ENCODE measurements around the gene SH3D21.

The SH3D21 gene

GRCh38 chr1:36306210-36306901, at the start of gene SH3D21:
Gene SH3D21, plus strand, starts transcription at chr1:36306368. Its CDS starts 53 bp downstream, at chr1:36306421.
- peak; percentile 65 for DNase-seq (ENCODE audit: low spot score)

- peak; percentile 70 for DNase-seq (ENCODE audit: low spot score)
Measured at GRCh38 chr1:36256558-36257374, 49.4 kb upstream of the SH3D21 start.

DNA sequence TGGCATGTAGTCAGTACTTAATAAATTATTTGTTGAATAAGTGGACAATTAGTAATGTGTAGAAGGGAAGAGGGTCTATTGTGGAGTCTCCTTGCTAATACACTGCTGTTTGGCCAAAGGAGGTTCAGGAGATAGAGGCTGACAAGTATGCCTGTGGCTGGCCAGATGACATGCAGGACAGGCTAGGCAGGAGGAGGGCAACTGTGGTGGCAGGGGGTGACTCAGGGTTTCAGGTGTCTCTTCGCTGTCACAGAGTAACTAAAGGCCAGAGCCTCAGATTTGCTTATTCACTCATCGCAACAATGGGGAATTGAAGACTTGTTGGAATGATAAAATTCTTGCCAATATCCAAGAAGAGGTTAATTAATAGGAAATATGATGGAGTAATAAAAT, 48.8 kb upstream of the SH3D21 start:
- peak; percentile 73 for DNase-seq (ENCODE audit: low spot score)

- DNase-seq (ENCODE audit: low spot score): no peak
Measured at GRCh38 chr1:36258960-36259344, 47.2 kb upstream of the SH3D21 start.

DNA sequence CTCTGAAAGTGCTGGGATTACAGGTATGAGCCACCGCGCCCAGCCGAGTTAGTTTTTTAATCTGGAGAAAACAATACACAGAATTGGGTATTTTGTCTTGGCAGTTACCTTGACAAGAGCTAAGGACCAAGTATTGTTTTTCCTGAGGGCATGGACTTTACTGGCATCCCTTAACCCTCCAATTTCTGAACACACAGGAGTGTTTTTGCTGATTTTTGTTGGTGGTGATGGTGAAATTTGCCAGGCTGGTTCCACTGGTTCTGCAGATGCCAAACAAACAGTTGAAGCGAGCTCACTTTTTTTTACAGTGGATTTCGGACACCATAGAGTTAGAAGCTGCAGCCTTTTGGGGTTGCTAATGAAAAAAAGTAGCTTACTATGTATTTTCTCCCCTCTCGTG, 37.2 kb upstream of the SH3D21 start:
- DNase-seq (ENCODE audit: low spot score): no peak

- DNase-seq (ENCODE audit: low spot score): no peak
Measured at GRCh38 chr1:36269408-36269838, 36.7 kb upstream of the SH3D21 start.

- DNase-seq (ENCODE audit: low spot score): no peak
Measured at GRCh38 chr1:36273024-36273423, 33.1 kb upstream of the SH3D21 start.

- no peak for DNase-seq (ENCODE audit: low spot score)
Measured at GRCh38 chr1:36274201-36274600, 32.0 kb upstream of the SH3D21 start.

DNA sequence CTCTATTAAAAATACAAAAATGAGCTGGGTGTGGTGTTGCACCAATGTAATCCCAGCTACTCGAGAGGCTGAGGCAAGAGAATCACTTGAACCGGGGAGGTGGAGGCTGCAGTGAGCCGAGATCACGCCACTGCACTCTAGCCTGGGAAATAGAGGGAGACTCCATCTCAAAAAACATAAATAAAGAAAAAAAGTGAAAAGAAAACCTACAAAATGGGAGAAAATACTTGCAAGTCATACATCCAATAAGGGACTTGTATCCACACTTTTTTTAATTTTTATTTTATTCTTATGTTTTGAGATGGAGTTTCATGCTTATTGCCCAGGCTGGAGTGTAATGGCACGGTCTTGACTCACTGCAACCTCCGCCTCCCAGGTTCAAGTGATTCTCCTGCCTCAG, 29.5 kb upstream of the SH3D21 start:
- no peak for DNase-seq (ENCODE audit: low spot score)

DNA sequence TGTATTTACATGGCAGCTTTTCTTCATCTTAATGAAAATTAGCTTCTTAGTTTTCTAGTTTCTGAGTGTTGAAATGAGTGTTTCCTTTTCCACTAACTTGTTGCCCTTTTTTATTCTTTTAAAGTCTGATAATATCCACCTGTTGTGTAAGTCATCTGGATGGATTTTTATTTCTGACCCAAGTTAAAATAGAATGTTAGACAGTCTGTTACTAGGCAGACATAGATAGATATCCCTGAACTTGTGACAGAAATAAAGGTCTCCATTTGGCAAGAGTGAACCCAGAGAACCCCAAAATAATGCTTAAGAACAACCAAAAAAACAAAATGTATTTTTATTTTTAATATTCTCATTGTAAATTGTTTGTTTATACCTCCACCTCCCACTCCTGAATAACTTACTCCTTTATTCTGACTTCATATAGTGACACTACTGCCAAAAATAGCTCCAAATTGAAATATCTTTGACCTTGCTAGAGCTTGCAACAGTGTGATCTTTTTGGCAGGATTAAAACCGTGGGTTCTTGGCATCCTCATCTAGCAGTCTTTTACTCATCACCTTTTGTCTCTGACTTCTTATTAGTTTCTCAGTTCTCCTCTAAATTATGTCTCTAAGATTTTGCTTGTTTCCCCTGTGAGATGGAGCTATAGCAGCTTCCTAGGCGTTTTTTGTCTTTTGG, 26.9 kb upstream of the SH3D21 start:
- no peak for DNase-seq (ENCODE audit: low spot score)

DNA sequence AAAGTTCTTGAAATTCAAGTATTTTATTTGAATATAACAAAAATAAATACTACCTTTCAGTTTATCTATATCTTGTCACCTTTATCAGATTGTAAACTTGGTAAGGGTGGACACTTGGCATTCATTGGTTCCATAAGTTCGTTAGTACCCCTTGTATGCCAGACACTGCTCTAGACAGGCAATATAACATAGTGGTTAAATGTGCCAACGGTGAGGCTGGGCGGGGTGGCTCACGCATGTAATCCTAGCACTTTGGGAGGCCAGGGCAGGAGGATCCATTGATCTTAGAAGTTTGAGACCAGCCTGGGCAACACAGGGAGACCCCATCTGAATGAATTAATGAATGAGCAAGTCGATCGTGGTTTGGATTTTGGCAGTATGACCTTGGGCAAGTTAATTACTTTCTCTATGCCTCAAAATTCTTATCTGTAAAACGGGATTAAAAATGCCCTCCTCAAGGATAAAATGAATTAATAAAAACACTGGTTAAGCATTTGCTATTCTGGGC, 26.3 kb upstream of the SH3D21 start:
- DNase-seq (ENCODE audit: low spot score): no peak

- no peak for DNase-seq (ENCODE audit: low spot score)
Measured at GRCh38 chr1:36284061-36284460, 22.1 kb upstream of the SH3D21 start.

- DNase-seq (ENCODE audit: low spot score): no peak
Measured at GRCh38 chr1:36284517-36284916, 21.7 kb upstream of the SH3D21 start.

DNA sequence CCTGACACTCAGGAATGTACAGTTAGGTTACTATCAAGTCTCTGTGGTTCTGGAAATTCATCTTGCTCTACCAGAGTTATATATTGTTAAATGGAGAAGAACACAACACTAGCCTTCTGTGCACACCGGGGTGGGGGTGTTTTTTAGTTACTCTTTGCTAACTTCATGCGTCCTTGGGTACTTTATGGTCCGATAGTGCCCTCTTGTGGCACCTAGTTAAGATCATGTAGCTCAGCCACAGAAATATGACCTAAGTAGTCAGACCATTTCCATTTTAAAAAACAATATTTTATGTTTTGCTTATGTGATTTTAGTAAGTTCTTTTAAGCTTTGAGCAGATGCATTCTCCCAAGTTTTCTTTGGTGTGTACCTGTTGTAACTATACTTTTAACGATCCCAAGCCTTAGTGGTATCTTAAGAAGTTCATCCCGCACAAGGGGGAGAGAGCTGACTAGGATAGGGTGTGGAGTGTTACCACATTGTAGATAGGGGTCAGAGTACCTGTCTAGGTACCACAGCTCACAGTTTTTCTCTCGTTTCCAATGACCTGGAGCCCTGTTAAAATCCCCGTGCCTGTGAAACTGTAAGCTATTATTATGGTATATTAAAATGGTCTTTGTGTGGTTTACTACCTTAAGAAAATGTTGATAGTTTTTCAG, 20.6 kb upstream of the SH3D21 start:
- DNase-seq (ENCODE audit: low spot score): peak; percentile 86

- DNase-seq (ENCODE audit: low spot score): no peak
Measured at GRCh38 chr1:36286802-36287201, 19.4 kb upstream of the SH3D21 start.

- no peak for DNase-seq (ENCODE audit: low spot score)
Measured at GRCh38 chr1:36287595-36287994, 18.6 kb upstream of the SH3D21 start.

- no peak for DNase-seq (ENCODE audit: low spot score)
Measured at GRCh38 chr1:36295390-36295789, 10.8 kb upstream of the SH3D21 start.

DNA sequence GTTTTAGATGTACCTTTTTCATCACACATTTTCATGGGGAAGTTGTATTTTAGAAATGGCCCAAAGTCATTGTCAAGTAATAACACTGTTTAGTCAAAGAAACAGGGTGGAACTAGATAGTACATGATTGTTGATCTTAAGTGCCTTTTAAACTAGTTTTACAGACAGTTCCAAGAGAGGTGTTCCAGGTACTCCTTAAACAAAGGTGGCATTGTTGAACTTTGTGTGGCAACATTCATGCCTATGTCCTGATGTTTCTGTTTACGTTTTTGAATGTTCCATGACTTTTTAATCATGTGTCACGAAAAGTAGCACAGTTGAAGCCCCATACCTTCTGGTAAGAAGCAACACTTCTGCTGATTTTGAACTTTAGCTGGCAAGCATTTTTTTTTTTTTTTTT, 9.1 kb upstream of the SH3D21 start:
- no peak for DNase-seq (ENCODE audit: low spot score)

- DNase-seq (ENCODE audit: low spot score): no peak
Measured at GRCh38 chr1:36298640-36299039, 7.5 kb upstream of the SH3D21 start.

GRCh38 chr1:36300526-36300925, 5.6 kb upstream of the SH3D21 start:
- DNase-seq (ENCODE audit: low spot score): peak; percentile 92

DNA sequence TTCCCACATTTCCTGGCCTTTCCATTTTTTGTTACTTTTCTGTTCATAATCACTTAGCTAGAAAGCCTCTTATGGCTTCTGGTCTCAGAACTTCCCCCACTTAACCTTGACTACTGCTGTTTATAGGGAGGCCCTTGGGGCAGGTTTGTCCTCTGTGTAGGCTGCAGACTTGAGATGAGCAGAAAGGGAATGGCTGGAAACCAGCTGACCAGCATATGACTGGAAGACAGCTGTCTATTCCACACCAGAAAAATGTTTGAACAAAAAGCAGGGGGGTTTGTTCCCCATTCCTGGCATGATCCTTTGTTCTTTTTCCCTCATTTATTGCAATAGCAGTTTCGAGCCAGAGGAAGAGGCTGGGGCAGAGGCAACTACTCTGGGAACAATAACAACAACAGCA, 4.9 kb upstream of the SH3D21 start:
- DNase-seq (ENCODE audit: low spot score): no peak

- DNase-seq (ENCODE audit: low spot score): no peak
Measured at GRCh38 chr1:36303244-36303643, 2.9 kb upstream of the SH3D21 start.

All from kidney tubule cell (primary cell).